GM23338 (cell line): ENCODE results near the gene PLA2G4B. TPM values are rescaled to one million over a fixed set of nuclear protein-coding genes. Genes with fewer than 3 reads are reported as not detected.

Source experiments
- ATAC-seq: fragments of 200-7000 bp; cut with Tn5 transposase; 3 replicates; pipeline ENCODE4 v1.9.1; 2020
- DNase-seq: peaks from one replicate; pipeline ENCODE4 v3.0.0-alpha.2; 2015; ENCODE audit warnings: low spot score
- H2AFZ ChIP-seq: fragments of 200-600 bp; sonication (generic); 2 replicates; pipeline ENCODE4 v1.8.0; 2016; ENCODE audit warnings: antibody characterized with exemption, mild to moderate bottlenecking, moderate library complexity
- H3F3A ChIP-seq: fragments of 200-600 bp; sonication (generic); replicated peaks from 2 replicates; pipeline ENCODE4 v1.8.0; 2017; ENCODE audit warnings: antibody characterized with exemption, mixed run types, low read depth
- H3K27ac ChIP-seq: fragments of 200-600 bp; sonication (generic); 2 replicates; pipeline ENCODE4 v1.6.1; 2016; ENCODE audit warnings: low read depth
- H3K27me3 ChIP-seq: fragments of 200-600 bp; sonication (generic); 2 replicates; pipeline ENCODE4 v1.8.0; 2016; ENCODE audit warnings: mild to moderate bottlenecking, mixed run types, moderate library complexity; ENCODE audit not compliant: insufficient read depth
- H3K36me3 ChIP-seq: fragments of 200-600 bp; sonication (generic); 2 replicates; pipeline ENCODE4 v1.8.0; 2016; ENCODE audit warnings: mild to moderate bottlenecking; ENCODE audit not compliant: insufficient read depth
- H3K4me1 ChIP-seq: fragments of 200-600 bp; sonication (generic); 2 replicates; pipeline ENCODE4 v1.8.0; 2016; ENCODE audit warnings: mild to moderate bottlenecking, moderate library complexity; ENCODE audit not compliant: insufficient read depth
- H3K4me2 ChIP-seq: fragments of 200-600 bp; sonication (generic); 2 replicates; pipeline ENCODE4 v1.7.1; 2017; ENCODE audit warnings: mixed run types
- H3K4me3 ChIP-seq: fragments of 200-600 bp; sonication (generic); 2 replicates; pipeline ENCODE4 v1.6.1; 2016; ENCODE audit warnings: mixed run types
- H3K79me2 ChIP-seq: fragments of 200-600 bp; sonication (generic); replicated peaks from 2 replicates; pipeline ENCODE4 v1.8.0; 2017; ENCODE audit warnings: mild to moderate bottlenecking; ENCODE audit not compliant: insufficient read depth
- H3K9me2 ChIP-seq: fragments of 200-600 bp; sonication (generic); 2 replicates; pipeline ENCODE4 v1.8.0; 2017; ENCODE audit not compliant: insufficient read depth
- H4K20me1 ChIP-seq: fragments of 200-600 bp; sonication (generic); replicated peaks from 2 replicates; pipeline ENCODE4 v1.8.0; 2017; ENCODE audit warnings: mild to moderate bottlenecking; ENCODE audit not compliant: insufficient read depth
- H3K27ac Mint-ChIP-seq: 2 replicates; pipeline ENCODE4 v1.8.0; 2020; ENCODE audit warnings: inconsistent platforms, mild to moderate bottlenecking, moderate library complexity, mixed read lengths
- H3K27me3 Mint-ChIP-seq: 3 replicates; pipeline ENCODE4 v1.8.0; 2022; ENCODE audit warnings: low read depth, mild to moderate bottlenecking, moderate library complexity, mixed read lengths, inconsistent platforms; ENCODE audit not compliant: insufficient read depth, poor library complexity
- H3K36me3 Mint-ChIP-seq: 3 replicates; pipeline ENCODE4 v1.8.0; 2021; ENCODE audit warnings: low read depth, mild to moderate bottlenecking, inconsistent platforms, moderate library complexity, mixed read lengths
- H3K4me1 Mint-ChIP-seq: 3 replicates; pipeline ENCODE4 v1.8.0; 2020; ENCODE audit warnings: mild to moderate bottlenecking, inconsistent platforms, mixed read lengths
- H3K4me3 Mint-ChIP-seq: 3 replicates; pipeline ENCODE4 v1.8.0; 2021; ENCODE audit warnings: moderate library complexity, mild to moderate bottlenecking, inconsistent platforms, mixed read lengths
- H3K9me3 Mint-ChIP-seq: 3 replicates; pipeline ENCODE4 v1.8.0; 2020; ENCODE audit warnings: moderate library complexity, mild to moderate bottlenecking, inconsistent platforms, mixed read lengths
- CREB1 ChIP-seq: fragments of 250-450 bp; sonication (Bioruptor Pico); IDR thresholded peaks from 2 replicates; pipeline ENCODE4 v1.5.0; 2020; ENCODE audit warnings: low read depth, mild to moderate bottlenecking, moderate library complexity
- CTCF ChIP-seq, 2 experiments: fragments of 200-600 bp in 1 of 2; sonication (generic) in 1 of 2; conservative IDR thresholded peaks; 2 replicates each; pipeline versions ENCODE4 v1.5.1 to v1.6.1; 2016 to 2017; ENCODE audit warnings: antibody characterized with exemption in 2 of 2, low read depth in 2 of 2, mild to moderate bottlenecking in 2 of 2, moderate library complexity in 1 of 2
- EZH2 ChIP-seq: fragments of 200-600 bp; sonication (generic); IDR thresholded peaks from one replicate; pipeline ENCODE4 v1.8.0; 2017; ENCODE audit warnings: antibody characterized with exemption, mild to moderate bottlenecking, low read depth; ENCODE audit not compliant: unreplicated experiment
- EZH2phosphoT487 ChIP-seq: fragments of 200-600 bp; sonication (generic); IDR thresholded peaks from one replicate; pipeline ENCODE4 v1.8.1; 2018; ENCODE audit warnings: antibody characterized with exemption; ENCODE audit not compliant: unreplicated experiment
- JUNB ChIP-seq: IDR thresholded peaks from one replicate; pipeline ENCODE4 v1.6.1; 2016; ENCODE audit warnings: antibody characterized with exemption; ENCODE audit not compliant: unreplicated experiment
- NANOG ChIP-seq: IDR thresholded peaks from 2 replicates; pipeline ENCODE4 v1.6.1; 2016; ENCODE audit warnings: antibody characterized with exemption, borderline replicate concordance
- POLR2AphosphoS5 ChIP-seq: IDR thresholded peaks from 2 replicates; pipeline ENCODE4 v1.6.1; 2016; ENCODE audit warnings: antibody characterized with exemption, low read depth
- STAT1 ChIP-seq: IDR thresholded peaks from one replicate; pipeline ENCODE4 v1.6.1; 2016; ENCODE audit warnings: antibody characterized with exemption; ENCODE audit not compliant: unreplicated experiment
- ZNF114 ChIP-seq: fragments of 250-450 bp; sonication (Bioruptor Pico); IDR thresholded peaks from 2 replicates; pipeline ENCODE4 v1.5.0; 2020; ENCODE audit warnings: mild to moderate bottlenecking, moderate library complexity
- ZNF331 ChIP-seq: fragments of 250-450 bp; sonication (Bioruptor Pico); IDR thresholded peaks from 2 replicates; pipeline ENCODE4 v1.5.0; 2020; ENCODE audit warnings: low read depth, mild to moderate bottlenecking, moderate library complexity
- polyA plus RNA-seq: library from polyadenylated mRNA; unstranded; fragments of >200 nt; fragmentation: Nextera tagmentation; extraction: Ambion mirVana; gene quantifications from 2 replicates; pipeline ENCODE4 v1.2.1, GENCODE V29; 2016
- total RNA-seq: library from RNA; depleted of rRNA; stranded (reverse); fragments of >200 nt; shearing (Covaris generic); gene quantifications from 2 replicates; pipeline ENCODE4 v1.2.3, GENCODE V29; 2014
- TF ChIP-seq, protein P1 (sequence below): IDR thresholded peaks from one replicate; pipeline ENCODE4 v1.6.1; 2018; ENCODE audit warnings: antibody characterized with exemption; ENCODE audit not compliant: unreplicated experiment
- TF ChIP-seq, protein P2 (sequence below): fragments of 250-450 bp; sonication (Bioruptor Pico); IDR thresholded peaks from 2 replicates; pipeline ENCODE4 v1.5.0; 2020; ENCODE audit warnings: mild to moderate bottlenecking, moderate library complexity
- TF ChIP-seq, protein P3 (sequence below): IDR thresholded peaks from 2 replicates; pipeline ENCODE4 v1.6.1; 2016; ENCODE audit warnings: antibody characterized with exemption

PLA2G4B gene
- total and polyA plus RNA-seq, 2 experiments from 2014 or later, result 4.4 to 9.6 TPM

GRCh38 chr15:41790169-41790568 lies 48.5 kb upstream of the PLA2G4B start:
- no peak overlapping the region for H3K27ac ChIP-seq
- no peaks in the 10 kb centered on the region; the same call in 1 of the 2 replicates for H3K79me2 ChIP-seq
- H4K20me1 ChIP-seq, result no peaks in the 10 kb centered on the region
- H2AFZ ChIP-seq, result no peak overlapping the region
- ATAC-seq, result peak; percentile 67
- no peaks in the 10 kb centered on the region; the same call in 1 of the 2 replicates for H3F3A ChIP-seq
- H3K9me2 ChIP-seq, result no peaks in the 10 kb centered on the region
- TF ChIP-seq, protein P1, sequence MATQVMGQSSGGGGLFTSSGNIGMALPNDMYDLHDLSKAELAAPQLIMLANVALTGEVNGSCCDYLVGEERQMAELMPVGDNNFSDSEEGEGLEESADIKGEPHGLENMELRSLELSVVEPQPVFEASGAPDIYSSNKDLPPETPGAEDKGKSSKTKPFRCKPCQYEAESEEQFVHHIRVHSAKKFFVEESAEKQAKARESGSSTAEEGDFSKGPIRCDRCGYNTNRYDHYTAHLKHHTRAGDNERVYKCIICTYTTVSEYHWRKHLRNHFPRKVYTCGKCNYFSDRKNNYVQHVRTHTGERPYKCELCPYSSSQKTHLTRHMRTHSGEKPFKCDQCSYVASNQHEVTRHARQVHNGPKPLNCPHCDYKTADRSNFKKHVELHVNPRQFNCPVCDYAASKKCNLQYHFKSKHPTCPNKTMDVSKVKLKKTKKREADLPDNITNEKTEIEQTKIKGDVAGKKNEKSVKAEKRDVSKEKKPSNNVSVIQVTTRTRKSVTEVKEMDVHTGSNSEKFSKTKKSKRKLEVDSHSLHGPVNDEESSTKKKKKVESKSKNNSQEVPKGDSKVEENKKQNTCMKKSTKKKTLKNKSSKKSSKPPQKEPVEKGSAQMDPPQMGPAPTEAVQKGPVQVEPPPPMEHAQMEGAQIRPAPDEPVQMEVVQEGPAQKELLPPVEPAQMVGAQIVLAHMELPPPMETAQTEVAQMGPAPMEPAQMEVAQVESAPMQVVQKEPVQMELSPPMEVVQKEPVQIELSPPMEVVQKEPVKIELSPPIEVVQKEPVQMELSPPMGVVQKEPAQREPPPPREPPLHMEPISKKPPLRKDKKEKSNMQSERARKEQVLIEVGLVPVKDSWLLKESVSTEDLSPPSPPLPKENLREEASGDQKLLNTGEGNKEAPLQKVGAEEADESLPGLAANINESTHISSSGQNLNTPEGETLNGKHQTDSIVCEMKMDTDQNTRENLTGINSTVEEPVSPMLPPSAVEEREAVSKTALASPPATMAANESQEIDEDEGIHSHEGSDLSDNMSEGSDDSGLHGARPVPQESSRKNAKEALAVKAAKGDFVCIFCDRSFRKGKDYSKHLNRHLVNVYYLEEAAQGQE, result no peak
- TF ChIP-seq EZH2, result no peak
- no peak for TF ChIP-seq NANOG
- TF ChIP-seq CREB1 (CRISPR knock-in tag), result no peak
- no peak for TF ChIP-seq CTCF (conservative IDR thresholded peaks at IDR 0.05; ENCODE audit: low read depth in 2 of 2)
- no peak for TF ChIP-seq STAT1
- TF ChIP-seq ZNF331 (CRISPR knock-in tag), result no peak
- TF ChIP-seq, protein P2, sequence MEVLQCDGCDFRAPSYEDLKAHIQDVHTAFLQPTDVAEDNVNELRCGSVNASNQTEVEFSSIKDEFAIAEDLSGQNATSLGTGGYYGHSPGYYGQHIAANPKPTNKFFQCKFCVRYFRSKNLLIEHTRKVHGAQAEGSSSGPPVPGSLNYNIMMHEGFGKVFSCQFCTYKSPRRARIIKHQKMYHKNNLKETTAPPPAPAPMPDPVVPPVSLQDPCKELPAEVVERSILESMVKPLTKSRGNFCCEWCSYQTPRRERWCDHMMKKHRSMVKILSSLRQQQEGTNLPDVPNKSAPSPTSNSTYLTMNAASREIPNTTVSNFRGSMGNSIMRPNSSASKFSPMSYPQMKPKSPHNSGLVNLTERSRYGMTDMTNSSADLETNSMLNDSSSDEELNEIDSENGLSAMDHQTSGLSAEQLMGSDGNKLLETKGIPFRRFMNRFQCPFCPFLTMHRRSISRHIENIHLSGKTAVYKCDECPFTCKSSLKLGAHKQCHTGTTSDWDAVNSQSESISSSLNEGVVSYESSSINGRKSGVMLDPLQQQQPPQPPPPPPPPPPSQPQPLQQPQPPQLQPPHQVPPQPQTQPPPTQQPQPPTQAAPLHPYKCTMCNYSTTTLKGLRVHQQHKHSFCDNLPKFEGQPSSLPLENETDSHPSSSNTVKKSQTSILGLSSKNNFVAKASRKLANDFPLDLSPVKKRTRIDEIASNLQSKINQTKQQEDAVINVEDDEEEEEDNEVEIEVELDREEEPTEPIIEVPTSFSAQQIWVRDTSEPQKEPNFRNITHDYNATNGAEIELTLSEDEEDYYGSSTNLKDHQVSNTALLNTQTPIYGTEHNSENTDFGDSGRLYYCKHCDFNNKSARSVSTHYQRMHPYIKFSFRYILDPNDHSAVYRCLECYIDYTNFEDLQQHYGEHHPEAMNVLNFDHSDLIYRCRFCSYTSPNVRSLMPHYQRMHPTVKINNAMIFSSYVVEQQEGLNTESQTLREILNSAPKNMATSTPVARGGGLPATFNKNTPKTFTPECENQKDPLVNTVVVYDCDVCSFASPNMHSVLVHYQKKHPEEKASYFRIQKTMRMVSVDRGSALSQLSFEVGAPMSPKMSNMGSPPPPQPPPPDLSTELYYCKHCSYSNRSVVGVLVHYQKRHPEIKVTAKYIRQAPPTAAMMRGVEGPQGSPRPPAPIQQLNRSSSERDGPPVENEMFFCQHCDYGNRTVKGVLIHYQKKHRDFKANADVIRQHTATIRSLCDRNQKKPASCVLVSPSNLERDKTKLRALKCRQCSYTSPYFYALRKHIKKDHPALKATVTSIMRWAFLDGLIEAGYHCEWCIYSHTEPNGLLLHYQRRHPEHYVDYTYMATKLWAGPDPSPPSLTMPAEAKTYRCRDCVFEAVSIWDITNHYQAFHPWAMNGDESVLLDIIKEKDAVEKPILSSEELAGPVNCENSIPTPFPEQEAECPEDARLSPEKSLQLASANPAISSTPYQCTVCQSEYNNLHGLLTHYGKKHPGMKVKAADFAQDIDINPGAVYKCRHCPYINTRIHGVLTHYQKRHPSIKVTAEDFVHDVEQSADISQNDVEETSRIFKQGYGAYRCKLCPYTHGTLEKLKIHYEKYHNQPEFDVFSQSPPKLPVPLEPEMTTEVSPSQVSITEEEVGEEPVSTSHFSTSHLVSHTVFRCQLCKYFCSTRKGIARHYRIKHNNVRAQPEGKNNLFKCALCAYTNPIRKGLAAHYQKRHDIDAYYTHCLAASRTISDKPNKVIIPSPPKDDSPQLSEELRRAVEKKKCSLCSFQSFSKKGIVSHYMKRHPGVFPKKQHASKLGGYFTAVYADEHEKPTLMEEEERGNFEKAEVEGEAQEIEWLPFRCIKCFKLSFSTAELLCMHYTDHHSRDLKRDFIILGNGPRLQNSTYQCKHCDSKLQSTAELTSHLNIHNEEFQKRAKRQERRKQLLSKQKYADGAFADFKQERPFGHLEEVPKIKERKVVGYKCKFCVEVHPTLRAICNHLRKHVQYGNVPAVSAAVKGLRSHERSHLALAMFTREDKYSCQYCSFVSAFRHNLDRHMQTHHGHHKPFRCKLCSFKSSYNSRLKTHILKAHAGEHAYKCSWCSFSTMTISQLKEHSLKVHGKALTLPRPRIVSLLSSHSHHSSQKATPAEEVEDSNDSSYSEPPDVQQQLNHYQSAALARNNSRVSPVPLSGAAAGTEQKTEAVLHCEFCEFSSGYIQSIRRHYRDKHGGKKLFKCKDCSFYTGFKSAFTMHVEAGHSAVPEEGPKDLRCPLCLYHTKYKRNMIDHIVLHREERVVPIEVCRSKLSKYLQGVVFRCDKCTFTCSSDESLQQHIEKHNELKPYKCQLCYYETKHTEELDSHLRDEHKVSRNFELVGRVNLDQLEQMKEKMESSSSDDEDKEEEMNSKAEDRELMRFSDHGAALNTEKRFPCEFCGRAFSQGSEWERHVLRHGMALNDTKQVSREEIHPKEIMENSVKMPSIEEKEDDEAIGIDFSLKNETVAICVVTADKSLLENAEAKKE (CRISPR knock-in tag), result no peak
- TF ChIP-seq POLR2AphosphoS5, result no peak
- TF ChIP-seq EZH2phosphoT487, result no peak
- TF ChIP-seq, protein P3, sequence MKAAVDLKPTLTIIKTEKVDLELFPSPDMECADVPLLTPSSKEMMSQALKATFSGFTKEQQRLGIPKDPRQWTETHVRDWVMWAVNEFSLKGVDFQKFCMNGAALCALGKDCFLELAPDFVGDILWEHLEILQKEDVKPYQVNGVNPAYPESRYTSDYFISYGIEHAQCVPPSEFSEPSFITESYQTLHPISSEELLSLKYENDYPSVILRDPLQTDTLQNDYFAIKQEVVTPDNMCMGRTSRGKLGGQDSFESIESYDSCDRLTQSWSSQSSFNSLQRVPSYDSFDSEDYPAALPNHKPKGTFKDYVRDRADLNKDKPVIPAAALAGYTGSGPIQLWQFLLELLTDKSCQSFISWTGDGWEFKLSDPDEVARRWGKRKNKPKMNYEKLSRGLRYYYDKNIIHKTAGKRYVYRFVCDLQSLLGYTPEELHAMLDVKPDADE, result no peak
- TF ChIP-seq JUNB, result no peak
- no peak for TF ChIP-seq ZNF114 (CRISPR knock-in tag)
- H3K4me3 Mint-ChIP-seq, result no peak overlapping the region
- H3K9me3 Mint-ChIP-seq, result no peaks in the 10 kb centered on the region
- peak overlapping the region; percentile 24 for H3K4me2 ChIP-seq
- H3K4me1 ChIP-seq, result peaks cover 35% of the 10 kb centered on the region
- H3K36me3 ChIP-seq, result no peaks in the 10 kb centered on the region
- no peaks in the 10 kb centered on the region; the same call in 2 of the 3 replicates for H3K36me3 Mint-ChIP-seq
- H3K4me3 ChIP-seq, result no peak overlapping the region
- H3K27me3 Mint-ChIP-seq, result peaks cover 8% of the 10 kb centered on the region
- H3K27ac Mint-ChIP-seq, result no peak overlapping the region
- peaks cover 36% of the 10 kb centered on the region for H3K4me1 Mint-ChIP-seq
- DNase-seq, result no peak
- H3K27me3 ChIP-seq, result no peaks in the 10 kb centered on the region
